Smooth muscle cell (in vitro differentiated cells): ENCODE results near the gene STXBP3. TPM values are rescaled to one million over a fixed set of nuclear protein-coding genes. Genes with fewer than 3 reads are reported as not detected.
"Not testable (repeated sequence)": the region's sequence is repeated elsewhere in the genome, so short reads cannot be mapped to it uniquely, and the experiment has no call there.

Experiments
- DNase-seq: peaks from one replicate; lab custom pipeline; 2025; ENCODE audit not compliant: unreplicated experiment; lab: John Stamatoyannopoulos, UW
- H2AFZ ChIP-seq: fragments of 200-600 bp; sonication (generic); 2 replicates; pipeline ENCODE4 v1.6.0; 2016; ENCODE audit warnings: antibody characterized with exemption, low read depth, mild to moderate bottlenecking
- H3F3A ChIP-seq: fragments of 200-600 bp; sonication (generic); 2 replicates; pipeline ENCODE4 v1.6.0; 2017; ENCODE audit warnings: antibody characterized with exemption, low read depth
- H3K27ac ChIP-seq: fragments of 200-600 bp; sonication (generic); 2 replicates; pipeline ENCODE4 v1.5.1; 2016; ENCODE audit warnings: low read depth, mild to moderate bottlenecking
- H3K27me3 ChIP-seq: fragments of 200-600 bp; sonication (generic); 2 replicates; pipeline ENCODE4 v1.6.1; 2016; ENCODE audit warnings: low read depth, mild to moderate bottlenecking
- H3K36me3 ChIP-seq: fragments of 200-600 bp; sonication (generic); 2 replicates; pipeline ENCODE4 v1.5.1; 2016; ENCODE audit warnings: low read depth
- H3K4me1 ChIP-seq: fragments of 200-600 bp; sonication (generic); 2 replicates; pipeline ENCODE4 v1.5.1; 2016; ENCODE audit warnings: low read depth
- H3K4me2 ChIP-seq: fragments of 200-600 bp; sonication (generic); 2 replicates; pipeline ENCODE4 v1.6.0; 2016; ENCODE audit warnings: mild to moderate bottlenecking
- H3K4me3 ChIP-seq: fragments of 200-600 bp; sonication (generic); 2 replicates; pipeline ENCODE4 v1.5.1; 2016; ENCODE audit warnings: mild to moderate bottlenecking
- H3K79me2 ChIP-seq: fragments of 200-600 bp; sonication (generic); 2 replicates; pipeline ENCODE4 v1.6.0; 2016; ENCODE audit warnings: low read depth, mild to moderate bottlenecking
- H3K9ac ChIP-seq: fragments of 200-600 bp; sonication (generic); 2 replicates; pipeline ENCODE4 v1.6.0; 2016; ENCODE audit warnings: low read depth
- H3K9me3 ChIP-seq: fragments of 200-600 bp; sonication (generic); replicated peaks from 2 replicates; pipeline ENCODE4 v1.5.1; 2016; ENCODE audit warnings: low read depth
- H4K20me1 ChIP-seq: fragments of 200-600 bp; sonication (generic); 2 replicates; pipeline ENCODE4 v1.6.0; 2016; ENCODE audit warnings: low read depth
- CTCF ChIP-seq: fragments of 200-600 bp; sonication (generic); IDR thresholded peaks from 2 replicates; pipeline ENCODE4 v1.5.1; 2017; ENCODE audit warnings: borderline replicate concordance, mild to moderate bottlenecking, antibody characterized with exemption; ENCODE audit not compliant: insufficient read depth, poor library complexity, severe bottlenecking
- WGBS: methylation state at CpG from one replicate; pipeline ENCODE4 v1.1.7; 2016; ENCODE audit warnings: low lambda C conversion rate; 5-methylcytosine and 5-hydroxymethylcytosine counted together
- polyA plus RNA-seq: library from polyadenylated mRNA; unstranded; fragments of >200 nt; fragmentation: Nextera tagmentation; extraction: Ambion mirVana; gene quantifications from 2 replicates; pipeline ENCODE4 v1.2.1, GENCODE V29; 2016
- total RNA-seq: library from RNA; depleted of rRNA; stranded (reverse); fragments of >200 nt; gene quantifications from 2 replicates; pipeline ENCODE4 v1.2.3, GENCODE V29; 2014

STXBP3 gene
- total RNA-seq (69.8 and 70.7 TPM in 2 replicates), polyA plus RNA-seq (25.8 and 27.9 TPM in 2 replicates)

- H3K79me2 ChIP-seq: peaks cover 39% of the 10 kb centered on the region
- DNase-seq: peak; percentile 96
- no peaks in the 10 kb centered on the region for H3K9me3 ChIP-seq
- H3K4me2 ChIP-seq: peak within 1 kb of the TSS; percentile 92
- peak; percentile 88 for TF ChIP-seq CTCF
- no peaks in the 10 kb centered on the region for H3K27me3 ChIP-seq
- H3K4me1 ChIP-seq: peaks cover 11% of the 10 kb centered on the region
- H3K4me3 ChIP-seq: peak within 1 kb of the TSS; percentile 89
- peak within 1 kb of the TSS; percentile 95 for H3K27ac ChIP-seq
- H2AFZ ChIP-seq: peak within 1 kb of the TSS; percentile 86
- H4K20me1 ChIP-seq: peaks cover 23% of the 10 kb centered on the region
- peaks cover 5% of the 10 kb centered on the region for H3F3A ChIP-seq
- WGBS: 2% methylated on average over 59 of the region's 75 CpGs
- peak within 1 kb of the TSS; percentile 95 for H3K9ac ChIP-seq
- no peaks in the 10 kb centered on the region for H3K36me3 ChIP-seq
These were observed at the start of gene STXBP3 for GRCh38 chr1:108746382-108747170. STXBP3 (plus strand) TSS chr1:108746674; CDS start chr1:108746738, 64 bp downstream.

GRCh38 chr1:108699375-108700332 lies 46.8 kb upstream of the STXBP3 start:
- peaks cover 45% of the 10 kb centered on the region for H3F3A ChIP-seq
- peaks cover 23% of the 10 kb centered on the region for H3K79me2 ChIP-seq
- peaks cover 7% of the 10 kb centered on the region for H3K4me1 ChIP-seq
- TF ChIP-seq CTCF: no peak
- H3K4me2 ChIP-seq: no peak overlapping the region
- no peaks in the 10 kb centered on the region for H3K27me3 ChIP-seq
- no peaks in the 10 kb centered on the region for H3K9me3 ChIP-seq
- no peak overlapping the region for H3K27ac ChIP-seq
- no peak overlapping the region for H3K4me3 ChIP-seq
- no peak overlapping the region for H2AFZ ChIP-seq
- 97% methylated on average over 22 of the region's 22 CpGs for WGBS
- no peak overlapping the region for H3K9ac ChIP-seq
- DNase-seq: no peak
- peaks cover 39% of the 10 kb centered on the region for H4K20me1 ChIP-seq
- H3K36me3 ChIP-seq: peaks cover 52% of the 10 kb centered on the region

GRCh38 chr1:108701176-108701849 lies 45.2 kb upstream of the STXBP3 start:
- peaks cover 40% of the 10 kb centered on the region for H3K36me3 ChIP-seq
- no peak for DNase-seq
- H3F3A ChIP-seq: peaks cover 45% of the 10 kb centered on the region
- H3K27me3 ChIP-seq: no peaks in the 10 kb centered on the region
- 97% methylated on average over 5 of the region's 5 CpGs for WGBS
- H3K79me2 ChIP-seq: peaks cover 7% of the 10 kb centered on the region
- no peak overlapping the region for H3K4me3 ChIP-seq
- peaks cover 22% of the 10 kb centered on the region for H4K20me1 ChIP-seq
- no peak for TF ChIP-seq CTCF
- no peak overlapping the region for H3K9ac ChIP-seq
- H3K4me1 ChIP-seq: no peaks in the 10 kb centered on the region
- no peaks in the 10 kb centered on the region for H3K9me3 ChIP-seq
- H3K4me2 ChIP-seq: no peak overlapping the region
- no peak overlapping the region for H2AFZ ChIP-seq
- no peak overlapping the region for H3K27ac ChIP-seq

- H3K27ac ChIP-seq, H3K4me3 ChIP-seq, H3K9ac ChIP-seq, DNase-seq, H3K4me1 ChIP-seq, H3K4me2 ChIP-seq, H3K27me3 ChIP-seq, H2AFZ ChIP-seq, H3K79me2 ChIP-seq, H3K9me3 ChIP-seq: not testable (repeated sequence)
- 96% methylated on average over 6 of the region's 6 CpGs for WGBS
- peaks cover 32% of the 10 kb centered on the region for H3K36me3 ChIP-seq
- H3F3A ChIP-seq: peaks cover 45% of the 10 kb centered on the region
- H4K20me1 ChIP-seq: peaks cover 14% of the 10 kb centered on the region
These were observed 44.4 kb upstream of the STXBP3 start for GRCh38 chr1:108702109-108702508.
